GM12865 (cell line): ENCODE results near the gene AIMP1.

Source experiments
- DNase-seq: peaks from one replicate; pipeline ENCODE4 v3.0.0; 2010; ENCODE audit warnings: low read depth
- H3K4me3 ChIP-seq: 2 replicates; pipeline ENCODE4 v1.5.1; 2011; ENCODE audit warnings: mild to moderate bottlenecking, low read depth, low read length, control low read depth
- TF ChIP-seq, protein P1 (sequence below): IDR thresholded peaks from 2 replicates; pipeline ENCODE4 v1.5.1; 2011; ENCODE audit warnings: low read length, control low read depth, low read depth, inconsistent platforms; ENCODE audit not compliant: insufficient read depth; ENCODE audit errors: missing control alignments

Gene AIMP1

DNA sequence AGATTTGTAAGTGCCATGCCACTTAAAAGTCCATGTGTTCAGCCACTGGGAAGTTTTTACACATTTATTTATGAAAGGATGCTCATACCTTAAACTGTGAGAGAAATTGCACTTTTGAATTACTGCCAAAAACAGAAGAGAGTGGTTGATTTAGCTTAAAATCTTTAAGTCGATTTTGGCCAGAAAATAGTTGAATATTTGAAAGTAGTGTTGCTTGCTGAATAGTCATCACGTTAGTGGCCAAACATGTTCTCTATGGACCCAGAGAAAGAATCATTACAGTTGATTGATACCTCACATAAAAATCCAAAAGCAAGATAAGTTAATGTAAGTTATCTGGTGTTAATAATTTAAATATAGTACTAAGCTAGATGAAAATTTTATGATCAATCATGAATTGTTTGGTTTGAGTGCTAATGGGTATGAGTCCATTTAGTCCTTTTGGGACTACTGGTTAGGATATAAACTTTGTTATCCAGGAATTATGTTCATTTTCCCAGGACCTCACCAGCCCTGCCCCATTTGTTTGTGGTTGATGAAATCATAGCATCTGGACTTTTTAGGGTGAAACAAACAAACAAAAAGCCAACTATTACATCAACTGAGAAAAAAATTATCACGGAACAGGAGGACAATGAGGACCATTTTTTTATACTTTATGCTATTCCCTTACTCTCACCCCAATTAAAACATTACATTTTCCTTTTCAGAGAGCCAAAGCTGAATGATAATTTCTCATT lies 45.9 kb downstream of the AIMP1 start:
- TF ChIP-seq, protein P1, sequence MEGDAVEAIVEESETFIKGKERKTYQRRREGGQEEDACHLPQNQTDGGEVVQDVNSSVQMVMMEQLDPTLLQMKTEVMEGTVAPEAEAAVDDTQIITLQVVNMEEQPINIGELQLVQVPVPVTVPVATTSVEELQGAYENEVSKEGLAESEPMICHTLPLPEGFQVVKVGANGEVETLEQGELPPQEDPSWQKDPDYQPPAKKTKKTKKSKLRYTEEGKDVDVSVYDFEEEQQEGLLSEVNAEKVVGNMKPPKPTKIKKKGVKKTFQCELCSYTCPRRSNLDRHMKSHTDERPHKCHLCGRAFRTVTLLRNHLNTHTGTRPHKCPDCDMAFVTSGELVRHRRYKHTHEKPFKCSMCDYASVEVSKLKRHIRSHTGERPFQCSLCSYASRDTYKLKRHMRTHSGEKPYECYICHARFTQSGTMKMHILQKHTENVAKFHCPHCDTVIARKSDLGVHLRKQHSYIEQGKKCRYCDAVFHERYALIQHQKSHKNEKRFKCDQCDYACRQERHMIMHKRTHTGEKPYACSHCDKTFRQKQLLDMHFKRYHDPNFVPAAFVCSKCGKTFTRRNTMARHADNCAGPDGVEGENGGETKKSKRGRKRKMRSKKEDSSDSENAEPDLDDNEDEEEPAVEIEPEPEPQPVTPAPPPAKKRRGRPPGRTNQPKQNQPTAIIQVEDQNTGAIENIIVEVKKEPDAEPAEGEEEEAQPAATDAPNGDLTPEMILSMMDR: no peak
- no peak for DNase-seq
- H3K4me3 ChIP-seq: no peak overlapping the region

DNA sequence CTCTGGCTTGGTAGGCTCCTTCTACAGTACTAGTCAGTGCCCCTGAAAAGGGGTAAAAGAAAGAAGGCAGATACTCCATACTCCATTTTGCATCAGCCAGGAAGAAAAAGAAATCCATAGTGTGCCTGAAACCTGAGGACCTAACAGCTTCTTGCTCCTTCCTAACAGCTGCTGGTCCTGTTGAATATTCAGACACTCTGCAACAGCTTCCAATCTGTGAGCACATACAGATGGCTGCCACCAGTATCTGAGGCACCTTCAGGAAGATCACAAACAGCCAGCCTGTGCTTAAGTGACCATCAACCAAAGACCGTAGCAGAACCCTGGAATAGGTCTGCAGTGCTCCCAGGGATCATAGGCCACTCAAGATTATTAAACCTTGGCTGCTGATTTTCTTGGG lies 47.9 kb downstream of the AIMP1 start:
- no peak overlapping the region for H3K4me3 ChIP-seq
- DNase-seq: no peak
- TF ChIP-seq, protein P1: no peak

DNA sequence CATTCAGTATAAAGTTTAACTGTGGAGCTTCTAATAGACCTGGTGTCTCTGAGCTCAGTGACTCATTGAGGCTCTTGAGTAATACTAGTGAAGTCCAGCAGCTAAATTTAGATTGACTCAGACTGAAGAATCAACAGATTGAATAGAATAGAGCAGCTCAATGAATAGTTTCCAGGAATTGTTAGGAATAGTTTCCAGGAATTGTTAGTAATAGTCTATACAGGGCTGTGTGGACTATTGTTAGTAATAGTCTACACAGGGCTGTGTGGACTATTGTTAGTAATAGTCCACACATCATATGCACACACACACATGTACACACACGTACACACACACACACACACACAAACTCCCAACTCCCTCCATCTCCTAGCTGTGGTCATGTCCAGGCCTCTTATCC lies 49.3 kb downstream of the AIMP1 start:
- H3K4me3 ChIP-seq: no peak overlapping the region
- no peak for DNase-seq
- TF ChIP-seq, protein P1: no peak

DNA sequence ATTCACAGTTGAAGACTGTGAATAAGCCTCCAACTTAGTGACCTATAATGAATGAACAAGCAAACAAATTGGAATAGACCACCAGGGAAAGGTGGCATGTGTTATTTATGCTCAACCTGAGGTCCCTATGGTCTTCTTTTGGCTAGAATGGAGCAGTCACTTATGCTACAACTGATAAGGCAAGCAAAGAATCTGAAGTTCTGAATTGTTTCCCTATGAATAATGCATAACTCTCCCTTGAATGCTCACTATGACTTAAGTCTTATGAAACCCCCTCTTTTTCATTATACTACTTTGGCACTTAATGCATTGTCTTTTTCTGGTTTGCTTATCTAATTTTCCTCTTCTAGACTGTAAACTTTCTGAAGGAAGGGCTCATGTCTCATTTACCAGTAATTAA lies 49.7 kb downstream of the AIMP1 start:
- no peak overlapping the region for H3K4me3 ChIP-seq
- DNase-seq: no peak
- TF ChIP-seq, protein P1: no peak

DNA sequence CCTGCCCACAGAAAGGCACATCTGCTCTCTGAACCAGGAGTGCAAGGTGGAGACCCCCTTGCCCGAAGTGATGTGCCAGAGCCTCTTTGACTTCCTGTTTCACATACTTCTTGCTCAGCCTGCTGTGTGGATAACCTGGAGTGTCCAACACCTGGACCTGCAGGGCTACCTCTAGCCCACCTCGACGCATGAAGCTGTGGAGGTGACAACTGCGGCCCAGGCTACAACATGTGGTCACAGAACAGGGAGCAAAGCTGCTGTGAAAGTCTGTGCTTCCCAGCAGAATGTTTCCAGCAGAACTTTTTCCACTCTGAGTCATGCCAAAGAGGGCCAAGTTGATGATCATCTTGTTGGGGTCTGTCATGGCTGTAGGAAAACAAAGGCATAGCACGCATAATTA lies 50.7 kb downstream of the AIMP1 start:
- TF ChIP-seq, protein P1: no peak
- DNase-seq: no peak
- no peak overlapping the region for H3K4me3 ChIP-seq

DNA sequence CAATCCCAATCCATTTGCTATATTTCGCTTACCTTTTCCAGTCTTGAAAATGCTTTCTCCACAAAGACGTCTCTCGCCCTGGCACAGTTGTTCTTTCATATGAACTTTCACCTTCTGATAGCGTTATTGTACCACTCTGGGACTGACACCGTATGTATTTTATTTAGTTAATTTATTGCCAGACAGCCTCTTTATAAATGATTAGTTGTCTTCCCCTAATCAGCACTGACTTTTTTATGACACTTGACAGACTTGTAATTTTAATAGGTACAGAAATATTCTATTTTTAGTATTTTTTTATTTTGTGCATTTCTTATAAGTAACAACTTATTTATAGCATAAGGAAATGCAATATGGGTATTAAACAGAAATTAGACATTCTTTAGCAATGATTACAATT lies 52.3 kb downstream of the AIMP1 start, which contains the start of gene GIMD1:
TSS of gene GIMD1 (minus strand) at position 101 of the 400 bp plus-strand sequence. CDS start 1,343 bp downstream, outside the sequence.
- no peak within 1 kb of the TSS for H3K4me3 ChIP-seq

More for the DNA sequence above, 52.3 kb downstream of the AIMP1 start, which contains the start of gene GIMD1:
- DNase-seq: no peak
- TF ChIP-seq, protein P1: no peak
